Measurements from ENCODE around the gene SLC1A7.

SLC1A7 gene

DNA sequence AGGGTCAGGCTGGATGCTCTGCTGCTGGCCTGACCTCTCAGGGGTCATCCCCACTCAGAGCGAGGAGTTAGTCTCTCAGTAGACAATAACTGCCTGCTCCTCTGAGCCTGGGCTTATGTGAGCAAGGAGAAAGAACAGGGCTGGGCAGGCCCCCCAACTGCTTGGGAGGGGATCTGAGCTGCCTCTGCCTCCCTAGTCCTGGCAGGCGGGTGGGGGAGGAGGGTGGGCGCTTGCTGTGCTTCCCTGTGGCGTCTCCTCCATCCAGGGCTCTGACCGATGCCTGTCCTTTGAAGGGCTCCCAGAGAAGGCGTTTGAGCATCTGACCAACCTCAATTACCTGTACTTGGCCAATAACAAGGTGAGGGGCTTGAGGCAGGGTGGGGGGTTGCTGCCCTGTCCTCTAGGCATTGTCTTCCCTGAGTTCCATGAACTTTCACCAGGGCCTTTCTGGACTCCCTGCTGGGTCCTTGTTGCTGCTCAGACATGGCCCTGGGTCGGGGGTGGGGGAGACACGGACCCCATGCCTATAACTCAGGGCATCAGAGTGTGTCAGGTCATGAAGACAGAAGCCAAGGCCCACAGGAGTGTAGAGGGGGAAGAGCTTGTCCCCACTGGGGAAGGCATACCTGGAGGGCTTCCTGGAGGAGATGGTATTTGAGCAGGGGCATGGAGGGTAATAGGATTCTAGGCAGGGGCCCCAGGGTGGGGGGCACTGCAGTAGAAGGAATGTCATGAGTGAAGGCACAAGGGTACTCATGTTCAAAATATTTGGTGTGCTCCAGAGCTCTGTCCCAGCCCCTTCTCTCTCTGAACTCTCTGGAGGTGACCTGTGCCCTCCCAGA lies 67.9 kb downstream of the SLC1A7 start:
- no peak for DNase-seq

DNA sequence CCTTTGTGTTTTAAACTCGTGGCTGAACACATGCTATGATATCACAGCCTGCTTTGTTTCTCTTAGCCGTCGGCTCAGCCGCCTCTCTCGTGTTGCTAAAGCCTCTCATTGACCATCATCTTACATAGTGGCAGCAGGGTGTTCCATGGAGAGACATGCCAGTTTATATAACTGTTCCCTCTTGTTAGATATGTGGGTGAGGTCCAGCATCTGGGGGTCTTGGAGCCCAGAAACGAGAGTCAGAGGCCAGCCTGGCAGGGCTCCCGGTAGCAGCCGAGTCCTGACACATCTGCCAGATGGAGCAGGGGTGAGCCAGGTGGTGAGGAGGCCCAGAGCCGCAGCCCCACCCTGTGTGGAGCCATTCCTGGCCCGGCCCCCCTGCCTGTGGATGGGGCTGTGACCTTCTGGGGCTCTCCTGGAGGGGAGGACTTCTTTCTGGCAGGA lies 68.5 kb downstream of the SLC1A7 start:
- DNase-seq, result no peak

DNA sequence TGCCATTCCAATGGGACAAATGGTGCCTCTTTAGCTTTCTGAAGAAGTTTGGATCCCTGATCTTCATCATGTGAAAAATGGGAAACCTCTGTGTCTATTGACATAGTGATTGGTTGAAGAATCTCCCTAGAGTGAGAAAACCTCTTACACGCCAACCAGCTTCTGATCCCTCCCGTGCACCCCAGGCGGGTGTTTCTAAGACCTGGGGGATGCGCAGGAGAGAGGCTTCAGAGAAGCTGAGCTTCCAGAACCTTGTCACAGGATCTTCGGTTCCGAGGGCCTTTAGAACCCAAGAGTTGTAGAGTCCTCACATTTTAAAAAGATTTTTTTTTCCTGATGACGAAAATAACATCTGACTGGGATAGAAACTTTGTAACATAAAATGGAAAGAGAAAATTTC lies 69.2 kb downstream of the SLC1A7 start:
- no peak for DNase-seq

DNA sequence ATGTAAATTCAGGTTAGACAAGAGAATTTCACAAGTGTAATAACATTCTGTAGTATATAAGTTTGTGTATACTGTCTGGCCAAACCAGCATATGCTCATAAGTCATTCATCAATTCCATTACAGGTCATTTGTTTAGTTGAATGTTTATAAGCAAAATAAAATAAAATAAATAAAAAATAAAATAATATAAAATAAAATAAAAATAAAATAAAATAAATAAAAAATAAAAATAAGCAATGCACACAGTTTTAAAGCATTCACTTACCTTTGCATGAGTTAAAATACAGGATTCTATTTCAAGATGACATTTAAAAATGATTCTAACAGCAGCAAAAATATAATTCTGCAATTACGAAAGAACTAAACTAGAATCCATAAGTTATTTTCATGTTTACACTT lies 70.5 kb downstream of the SLC1A7 start:
- DNase-seq, result no peak

GRCh38 chr1:53071167-53071865 lies 71.1 kb downstream of the SLC1A7 start:
- no peak for DNase-seq

DNA sequence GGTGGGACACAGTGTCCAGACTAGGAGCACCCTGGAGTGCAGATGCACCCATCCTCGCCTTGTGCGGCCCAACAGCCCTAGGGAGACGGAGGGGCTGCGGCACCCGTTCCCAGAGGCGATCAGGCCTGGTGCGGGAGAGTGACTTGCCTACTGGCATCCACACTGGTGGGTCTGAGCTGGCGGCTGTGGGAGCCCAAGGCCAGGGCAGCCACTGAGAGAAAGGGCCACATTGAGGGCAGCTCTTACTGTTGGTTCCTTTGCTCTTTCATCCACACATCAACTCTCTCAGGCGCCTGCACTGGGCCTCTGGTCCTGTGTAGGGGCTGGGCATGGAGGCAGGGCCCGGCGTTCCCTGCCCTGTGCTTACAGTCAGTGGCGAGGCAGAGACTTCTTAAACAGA lies 71.8 kb downstream of the SLC1A7 start:
- DNase-seq, result no peak

- no peak for DNase-seq
Measured at GRCh38 chr1:53069663-53070327, 72.6 kb downstream of the SLC1A7 start.

DNA sequence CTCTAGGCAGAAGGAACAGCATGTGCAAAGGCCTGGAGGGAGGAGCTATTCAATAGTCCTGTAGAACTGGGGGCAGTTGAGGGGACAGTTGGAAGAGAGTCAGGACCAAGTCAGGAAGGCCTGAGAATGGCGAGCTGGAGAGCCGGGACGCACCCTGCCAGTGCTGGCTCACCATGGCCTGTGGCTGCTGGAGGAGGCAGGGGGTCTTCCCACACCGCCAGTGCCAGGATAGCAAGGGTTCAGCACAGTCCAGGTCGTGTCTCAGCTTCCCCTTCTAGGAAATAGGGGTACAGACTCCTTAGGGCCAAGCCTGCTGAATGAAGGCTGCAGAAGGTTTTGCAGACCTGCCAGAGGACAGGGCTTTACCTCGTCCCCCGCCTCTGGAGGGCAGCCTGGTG lies 73.2 kb downstream of the SLC1A7 start:
- no peak for DNase-seq

DNA sequence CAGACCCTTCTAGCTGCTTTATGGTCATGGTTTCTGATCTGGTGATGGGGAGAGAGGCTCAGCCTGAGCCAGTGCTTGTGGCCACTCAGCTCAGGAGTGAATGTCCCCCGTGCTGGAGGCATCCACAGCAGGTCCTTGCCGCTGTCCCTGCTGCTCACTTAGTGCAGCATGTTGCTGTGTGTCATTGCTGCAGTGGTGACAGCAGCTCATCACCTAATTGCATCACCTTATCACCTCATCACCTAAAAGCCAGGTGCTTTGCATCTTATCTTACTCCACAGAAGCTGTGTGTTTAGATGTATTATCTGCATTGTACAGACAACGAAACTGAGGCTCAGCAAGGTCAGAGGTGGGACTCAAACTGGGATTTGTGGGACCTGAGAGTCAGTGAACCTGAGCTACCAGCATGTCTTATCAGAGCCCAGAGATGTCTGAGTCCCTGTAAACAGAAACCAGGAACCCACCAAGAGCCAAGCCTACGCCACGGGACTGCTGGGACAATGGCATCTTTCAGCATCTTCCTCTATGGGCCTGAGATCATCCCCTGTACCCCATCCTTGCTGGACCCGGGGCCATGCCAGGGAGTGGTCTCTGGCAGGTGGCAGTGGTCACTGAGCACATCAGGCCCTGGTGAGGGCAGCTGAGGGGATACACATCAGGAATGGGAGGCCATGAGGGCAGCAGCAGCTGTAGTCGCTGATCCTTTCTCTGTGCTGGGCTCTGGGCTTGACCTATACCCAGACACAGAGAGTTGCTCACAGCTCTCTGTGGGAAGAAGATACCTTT lies 73.9 kb downstream of the SLC1A7 start:
- no peak for DNase-seq

GRCh38 chr1:53067886-53068285 lies 74.6 kb downstream of the SLC1A7 start:
- no peak for DNase-seq

DNA sequence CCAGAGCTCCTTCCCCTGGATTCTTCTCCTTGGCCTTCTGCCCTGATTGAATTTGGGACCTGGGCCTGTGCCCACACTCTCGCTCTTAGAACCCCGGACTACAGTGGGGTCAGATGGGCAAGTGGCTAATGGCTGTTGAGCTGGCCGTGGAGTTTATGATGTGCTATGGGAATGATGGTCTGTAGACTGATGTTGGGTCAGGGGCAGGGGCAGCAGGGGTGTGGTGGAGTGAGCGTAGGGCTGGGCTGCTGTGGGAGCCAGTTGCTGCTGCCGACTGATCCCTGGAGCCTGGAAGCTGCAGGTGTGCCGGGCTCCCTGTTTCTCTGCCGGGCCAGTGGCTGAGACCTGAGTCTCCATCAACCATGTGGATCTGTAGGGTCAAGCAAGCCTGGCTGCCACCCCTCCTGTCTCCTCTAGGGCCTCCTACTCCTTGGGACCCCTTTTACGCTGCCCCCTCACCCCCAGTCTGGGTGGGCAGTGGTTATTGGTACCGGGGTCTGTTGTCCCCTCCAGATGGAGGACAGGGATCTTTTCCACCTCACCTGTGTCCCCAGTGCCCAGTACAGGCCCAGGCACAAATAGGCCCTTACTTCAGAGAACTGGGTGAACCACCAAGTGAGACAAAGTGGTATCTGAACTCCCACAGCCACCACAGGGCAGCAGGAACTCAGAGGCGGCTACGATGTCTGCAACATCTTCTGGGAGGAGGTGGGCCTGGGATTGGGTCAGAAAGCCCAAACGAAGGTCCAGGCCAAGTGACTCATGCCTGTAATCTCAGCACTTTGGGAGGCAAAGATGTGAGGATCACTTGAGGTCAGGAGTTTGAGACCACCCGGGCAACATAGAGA lies 75.3 kb downstream of the SLC1A7 start:
- no peak for DNase-seq

GRCh38 chr1:53066488-53066887 lies 76.0 kb downstream of the SLC1A7 start:
- DNase-seq, result no peak

DNA sequence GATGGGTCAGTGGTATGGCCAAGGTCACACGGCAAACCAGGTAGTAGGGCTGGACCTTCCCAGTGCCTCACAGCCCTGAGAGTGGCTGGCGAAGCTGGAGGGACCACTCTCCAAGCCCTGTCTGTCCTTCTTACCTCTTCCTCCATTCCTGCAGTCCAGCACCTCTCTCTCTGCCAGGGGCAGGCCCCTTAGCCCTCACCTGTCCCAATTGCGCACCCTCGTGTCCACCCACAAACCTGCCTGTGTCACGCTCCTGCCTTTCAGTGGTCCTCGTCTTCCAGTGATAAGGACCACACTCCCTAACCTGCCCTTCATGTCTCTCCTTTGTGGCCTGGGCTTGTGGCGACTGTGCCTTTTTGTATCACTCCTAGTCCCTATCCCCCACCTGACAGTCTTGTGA lies 77.0 kb downstream of the SLC1A7 start:
- DNase-seq, result no peak

- DNase-seq, result no peak
Measured at GRCh38 chr1:53063744-53064515, 78.5 kb downstream of the SLC1A7 start.

GRCh38 chr1:53062708-53063591 lies 79.5 kb downstream of the SLC1A7 start:
- DNase-seq, result no peak

DNA sequence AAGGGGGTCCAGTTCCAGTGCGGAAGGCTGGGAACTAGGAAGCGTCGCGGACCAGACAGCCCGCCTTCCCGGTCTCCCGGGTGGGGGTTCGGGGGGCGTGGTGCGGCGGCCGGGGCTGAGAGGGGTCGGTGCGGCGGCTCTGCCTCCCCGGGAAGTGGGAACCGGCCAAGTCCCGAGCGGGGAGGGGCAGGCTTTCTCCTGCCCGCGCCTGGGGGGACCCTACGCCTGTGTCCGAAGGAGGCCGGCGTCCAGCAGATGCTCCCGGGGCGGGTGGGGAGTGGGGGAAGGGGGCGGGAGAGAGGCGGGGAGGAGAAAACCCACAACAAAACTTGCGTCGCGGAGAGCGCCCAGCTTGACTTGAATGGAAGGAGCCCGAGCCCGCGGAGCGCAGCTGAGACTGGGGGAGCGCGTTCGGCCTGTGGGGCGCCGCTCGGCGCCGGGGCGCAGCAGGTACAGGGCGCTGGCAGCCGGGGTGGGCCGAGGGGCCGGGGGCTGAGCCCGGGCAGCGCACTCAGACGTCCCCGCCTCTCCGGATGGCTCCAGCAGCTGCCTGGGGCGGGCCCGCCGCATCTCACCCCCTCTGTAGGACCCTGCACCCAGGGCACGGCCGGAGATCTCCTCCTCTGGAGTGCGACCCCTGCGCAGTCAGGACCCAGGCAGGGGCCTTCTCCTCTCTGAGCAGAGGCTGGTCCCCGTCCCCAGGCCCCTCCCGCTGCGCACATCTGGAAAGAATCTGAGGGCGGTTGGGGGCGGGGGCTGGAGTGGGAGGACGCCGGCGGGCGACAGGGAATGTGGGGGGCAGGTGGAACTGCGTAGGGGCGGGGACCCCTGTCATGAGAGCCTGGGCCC lies 80.4 kb downstream of the SLC1A7 start, which contains the start of gene PODN:
Gene PODN (plus strand): TSS at position 355 of the 849 bp plus-strand sequence. CDS start 7,643 bp downstream, outside the sequence.
- DNase-seq, result no peak

GRCh38 chr1:53061123-53061858 lies 81.1 kb downstream of the SLC1A7 start:
- DNase-seq, result no peak

DNA sequence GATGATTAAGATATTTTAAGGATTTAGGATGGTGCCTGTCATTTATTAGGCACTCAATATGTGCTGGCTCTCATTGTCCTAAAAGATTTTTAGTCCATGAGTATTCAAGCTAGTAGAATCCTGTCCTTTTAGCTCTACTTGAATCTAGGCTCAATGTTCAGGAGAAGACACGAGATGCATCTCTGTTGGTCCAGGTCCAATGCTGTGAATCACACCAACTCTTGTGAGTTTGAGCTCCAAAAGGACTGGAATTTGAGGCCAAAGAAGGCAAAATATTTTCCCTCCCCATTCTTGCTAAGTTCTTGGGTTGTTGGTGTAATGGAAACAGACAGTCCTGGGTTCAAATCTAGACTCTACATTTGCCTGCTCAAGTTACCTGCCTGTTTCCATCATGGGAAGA lies 81.9 kb downstream of the SLC1A7 start:
- no peak for DNase-seq

All from NCI-H2029 treated with DMSO at 0.1 percent for 48 hours (cell line).